Fibroblast of lung (primary cell): Measurements from ENCODE around the gene POLN.

Experiments used
- CTCF ChIP-seq, 2 donors: IDR thresholded peaks in 1 of 2; conservative IDR thresholded peaks in 1 of 2; 1 replicate in 1 of 2; 2 replicates in 1 of 2; pipeline ENCODE4 v1.5.1; 2011 to 2012; ENCODE audit warnings: low read length in 2 of 2, control low read depth in 1 of 2, inconsistent platforms in 1 of 2, low read depth in 1 of 2, mild to moderate bottlenecking in 1 of 2
- EZH2 ChIP-seq: IDR thresholded peaks from 2 replicates; pipeline ENCODE4 v1.5.1; 2012; ENCODE audit warnings: low read length, control low read depth, mild to moderate bottlenecking; ENCODE audit errors: missing control alignments

GRCh38 chr4:2066011-2066551 lies 175.8 kb downstream of the POLN start:
- TF ChIP-seq CTCF (conservative IDR thresholded peaks at IDR 0.05 in 1 of 2, IDR thresholded peaks at IDR 0.05 in 1 of 2; ENCODE audit: low read depth in 1 of 2, low read length in 2 of 2) (no peak), EZH2 (no peak)
